Adipocyte (in vitro differentiated cells): ENCODE data around the gene GNL2.
"Not testable (repeated sequence)": the region's sequence is repeated elsewhere in the genome, so short reads cannot be mapped to it uniquely, and the experiment has no call there.

Source experiments
- DNase-seq: peaks from one replicate; pipeline ENCODE4 v3.0.0-alpha.2; 2015; ENCODE audit warnings: low read depth
- H3K27me3 ChIP-seq: replicated peaks from 2 replicates; pipeline ENCODE4 v1.7.0; 2013; ENCODE audit warnings: mild to moderate bottlenecking, low read length, moderate library complexity; ENCODE audit not compliant: control insufficient read depth, insufficient read depth
- H3K36me3 ChIP-seq: 2 replicates; pipeline ENCODE4 v1.7.0; 2013; ENCODE audit warnings: low read length, mild to moderate bottlenecking, moderate library complexity; ENCODE audit not compliant: control insufficient read depth, insufficient read depth, severe bottlenecking
- H3K4me1 ChIP-seq: 2 replicates; pipeline ENCODE4 v1.7.0; 2013; ENCODE audit warnings: mild to moderate bottlenecking, low read length, moderate library complexity; ENCODE audit not compliant: control insufficient read depth, insufficient read depth
- H3K4me3 ChIP-seq: 2 replicates; pipeline ENCODE4 v1.7.0; 2013; ENCODE audit warnings: mild to moderate bottlenecking, low read length, moderate library complexity
- H3K9ac ChIP-seq: 2 replicates; pipeline ENCODE4 v1.7.0; 2013; ENCODE audit warnings: mild to moderate bottlenecking, low read length, moderate library complexity
- H3K9me3 ChIP-seq: 2 replicates; pipeline ENCODE4 v1.7.0; 2013; ENCODE audit warnings: mild to moderate bottlenecking, low read length, moderate library complexity; ENCODE audit not compliant: control insufficient read depth

The GNL2 gene

DNA sequence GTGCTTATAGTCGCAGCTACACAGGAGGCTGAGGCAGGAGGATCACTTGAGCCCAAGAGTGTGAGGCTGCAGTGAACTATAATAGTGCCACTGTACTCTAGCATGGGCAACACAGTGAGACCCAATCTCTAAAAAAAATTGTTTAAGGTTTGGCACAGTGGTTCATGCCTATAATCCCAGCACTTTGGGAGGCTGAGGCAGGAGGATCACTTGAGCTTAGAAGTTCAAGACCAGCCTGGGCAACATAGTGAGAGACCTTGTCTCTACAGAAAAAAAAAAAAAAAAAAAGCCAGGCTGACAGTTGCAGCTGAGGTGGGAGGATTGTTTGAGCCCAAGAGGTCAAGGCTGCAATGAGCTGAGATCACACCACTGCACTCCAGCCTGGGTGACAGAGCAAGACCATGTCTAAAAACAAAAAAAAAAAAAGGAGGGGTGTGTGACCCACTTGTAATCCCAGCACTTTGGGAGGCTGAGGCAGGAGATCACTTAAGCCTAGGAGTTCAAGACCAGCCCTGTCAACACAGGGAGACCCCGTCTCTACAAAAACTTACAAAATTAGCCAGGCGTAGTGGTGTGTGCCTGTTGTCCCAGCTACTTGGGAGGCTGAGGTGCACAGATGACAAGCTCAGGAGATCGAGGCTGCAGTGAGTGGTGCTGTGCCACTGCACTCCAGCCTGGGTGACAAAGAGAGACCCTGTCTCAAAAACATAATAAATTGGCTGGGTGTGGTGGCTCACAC is 63.1 kb downstream of the GNL2 start:
- H3K9ac ChIP-seq, DNase-seq, H3K4me3 ChIP-seq, H3K27me3 ChIP-seq, H3K9me3 ChIP-seq: not testable (repeated sequence)
- H3K4me1 ChIP-seq, result peaks cover 27% of the 10 kb centered on the region
- peaks cover 17% of the 10 kb centered on the region for H3K36me3 ChIP-seq

DNA sequence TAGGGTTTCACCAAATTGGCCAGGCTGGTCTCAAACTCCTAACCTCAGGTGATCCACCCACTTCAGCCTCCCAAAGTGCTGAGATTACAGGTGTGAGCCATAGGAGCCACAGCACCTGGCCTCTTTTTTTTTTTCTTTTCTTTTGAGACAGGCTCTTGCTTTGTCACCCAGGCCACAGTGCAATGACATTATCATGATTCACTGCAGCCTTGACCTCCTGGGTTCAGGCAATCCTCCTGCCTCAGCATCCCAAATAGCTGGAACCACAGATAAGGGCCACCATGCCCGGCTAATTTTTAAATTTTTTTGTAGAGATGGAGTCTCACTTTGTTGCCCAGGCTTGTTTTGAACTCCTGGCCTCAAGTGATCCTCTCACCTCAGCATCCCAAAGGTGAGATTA is 65.8 kb downstream of the GNL2 start:
- not testable (repeated sequence) for H3K4me3 ChIP-seq, H3K9me3 ChIP-seq, H3K9ac ChIP-seq, DNase-seq, H3K27me3 ChIP-seq, H3K36me3 ChIP-seq
- H3K4me1 ChIP-seq, result peaks cover 13% of the 10 kb centered on the region

DNA sequence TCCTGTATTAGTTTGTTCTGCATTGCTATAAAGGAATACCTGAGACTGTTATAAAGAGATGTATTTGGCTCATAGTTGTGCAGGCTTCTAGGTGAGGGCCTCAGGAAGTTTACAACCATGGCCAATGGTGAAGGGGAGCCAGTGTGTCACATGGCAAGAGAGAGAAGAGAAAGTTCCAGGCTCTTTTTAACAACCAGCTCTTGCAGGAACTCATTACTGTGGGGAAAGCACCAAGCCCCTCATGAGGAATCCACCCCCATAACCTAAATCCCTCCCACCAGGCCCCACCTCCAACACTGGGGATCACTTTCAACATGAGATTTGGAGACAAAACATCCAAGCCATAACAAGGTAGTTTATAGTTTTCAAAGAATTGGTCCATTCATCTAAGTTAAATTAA is 76.1 kb downstream of the GNL2 start:
- Histone ChIP-seq H3K4me1 (peaks cover 14% of the 10 kb centered on the region), H3K4me3 (no peak overlapping the region), H3K9me3 (no peaks in the 10 kb centered on the region), H3K27me3 (no peaks in the 10 kb centered on the region), H3K9ac (no peak overlapping the region), H3K36me3 (no peaks in the 10 kb centered on the region)
- DNase-seq, result no peak

DNA sequence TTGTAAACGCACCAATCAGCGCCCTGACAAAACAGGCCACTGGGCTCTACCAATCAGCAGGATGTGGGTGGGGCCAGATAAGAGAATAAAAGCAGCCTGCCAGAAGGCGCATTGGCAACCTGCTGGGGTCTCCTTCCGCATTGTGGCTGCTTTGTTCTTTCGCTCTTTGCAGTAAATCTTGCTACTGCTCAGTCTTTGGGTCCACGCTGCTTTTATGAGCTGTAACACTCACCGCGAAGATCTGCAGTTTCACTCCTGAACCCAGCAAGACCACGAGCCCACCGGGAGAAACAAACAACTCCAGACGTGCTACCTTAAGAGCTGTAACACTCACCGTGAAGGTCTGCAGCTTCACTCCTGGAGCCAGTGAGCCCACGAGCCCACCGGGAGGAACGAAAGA is 76.8 kb downstream of the GNL2 start:
- not testable (repeated sequence) for H3K27me3 ChIP-seq, DNase-seq, H3K9me3 ChIP-seq, H3K36me3 ChIP-seq, H3K4me3 ChIP-seq, H3K9ac ChIP-seq
- peaks cover 14% of the 10 kb centered on the region for H3K4me1 ChIP-seq

DNA sequence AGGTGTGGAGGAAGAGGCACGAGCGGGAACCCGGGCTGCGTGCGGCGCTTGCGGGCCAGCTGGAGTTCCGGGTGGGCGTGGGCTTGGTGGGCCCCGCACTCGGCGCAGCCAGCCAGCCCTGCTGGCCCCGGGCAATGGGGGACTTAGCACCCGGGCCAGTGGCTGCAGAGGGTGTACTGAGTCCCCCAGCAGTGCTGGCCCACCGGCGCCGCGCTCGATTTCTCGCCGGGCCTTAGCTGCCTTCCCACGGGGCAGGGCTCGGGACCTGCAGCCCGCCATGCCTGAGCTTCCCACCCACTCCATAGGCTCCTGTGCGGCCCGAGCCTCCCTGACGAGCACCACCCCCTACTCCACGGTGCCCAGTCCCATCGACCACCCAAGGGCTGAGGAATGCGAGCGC is 77.5 kb downstream of the GNL2 start:
- not testable (repeated sequence) for H3K9me3 ChIP-seq, H3K36me3 ChIP-seq, H3K27me3 ChIP-seq, DNase-seq, H3K9ac ChIP-seq, H3K4me3 ChIP-seq
- H3K4me1 ChIP-seq, result peaks cover 20% of the 10 kb centered on the region

DNA sequence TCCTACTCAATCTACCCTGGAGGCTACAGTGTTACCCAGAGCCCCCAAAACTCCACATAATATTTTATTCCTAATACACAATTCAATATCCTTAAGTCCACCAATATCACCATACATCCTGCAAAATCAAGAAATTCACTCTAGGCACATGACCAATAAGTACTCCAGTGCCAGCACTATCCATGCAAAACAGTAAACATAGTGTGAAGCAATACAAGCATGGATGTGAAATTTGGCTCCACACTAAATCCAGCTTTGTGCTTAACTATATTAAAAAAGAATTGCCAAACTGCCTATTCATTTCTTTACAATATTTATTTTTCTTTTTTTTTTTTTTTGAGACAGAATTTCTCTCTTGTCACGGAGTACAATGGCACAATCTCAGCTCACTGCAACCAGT is 78.2 kb downstream of the GNL2 start:
- DNase-seq, result no peak
- Histone ChIP-seq H3K9me3 (no peaks in the 10 kb centered on the region), H3K36me3 (peaks cover 4% of the 10 kb centered on the region), H3K27me3 (no peaks in the 10 kb centered on the region), H3K9ac (no peak overlapping the region), H3K4me3 (no peak overlapping the region), H3K4me1 (peaks cover 22% of the 10 kb centered on the region)
